HepG2 (cell line): Measurements from ENCODE around the gene PCED1B. TPM values are rescaled to one million over a fixed set of nuclear protein-coding genes. Genes with fewer than 3 reads are reported as not detected.

Experiments
- AGO1 ChIP-seq: fragments of 200-400 bp; formaldehyde crosslinking; IDR thresholded peaks from 2 replicates; pipeline ENCODE4 v1.6.1; 2017; ENCODE audit warnings: mild to moderate bottlenecking, low read depth, low read length, moderate library complexity; ENCODE audit not compliant: poor library complexity, severe bottlenecking
- ARID5B ChIP-seq: IDR thresholded peaks from 2 replicates; pipeline ENCODE4 v1.4.0; 2020; ENCODE audit warnings: mild to moderate bottlenecking, missing genetic modification reagents
- ATAD3A ChIP-seq: sonication (generic); formaldehyde crosslinking; IDR thresholded peaks from 2 replicates; pipeline ENCODE4 v1.4.0; 2020; ENCODE audit warnings: missing genetic modification reagents
- ATF2 ChIP-seq: sonication (generic); formaldehyde crosslinking; IDR thresholded peaks from 2 replicates; pipeline ENCODE4 v1.4.0; 2020; ENCODE audit warnings: missing genetic modification reagents
- CEBPB ChIP-seq: IDR thresholded peaks from 2 replicates; pipeline ENCODE4 v1.6.1; 2011; ENCODE audit warnings: low read depth, low read length, improper control_type of control experiment, borderline replicate concordance
- HNF4G ChIP-seq, 2 experiments: sonication (generic) in 1 of 2; formaldehyde crosslinking in 1 of 2; IDR thresholded peaks; 2 replicates each; pipeline versions ENCODE4 v1.4.0 to v1.6.1; 2011 to 2020; ENCODE audit warnings: borderline replicate concordance in 2 of 2, low read depth in 2 of 2, mild to moderate bottlenecking in 2 of 2, low read length in 1 of 2, missing genetic modification reagents in 1 of 2, moderate library complexity in 1 of 2
- HNRNPLL ChIP-seq: fragments of 200-400 bp; formaldehyde crosslinking; IDR thresholded peaks from 2 replicates; pipeline ENCODE4 v1.6.1; 2017; ENCODE audit warnings: mild to moderate bottlenecking, low read depth, low read length; ENCODE audit not compliant: poor library complexity, severe bottlenecking
- HOMEZ ChIP-seq: IDR thresholded peaks from 2 replicates; pipeline ENCODE4 v1.6.1; 2016; ENCODE audit warnings: low read depth
- HOXA5 ChIP-seq: sonication (generic); formaldehyde crosslinking; IDR thresholded peaks from 2 replicates; pipeline ENCODE4 v1.4.0; 2020; ENCODE audit warnings: missing genetic modification reagents
- JARID2 ChIP-seq: sonication (generic); formaldehyde crosslinking; IDR thresholded peaks from 2 replicates; pipeline ENCODE4 v1.8.1; 2023; ENCODE audit warnings: missing genetic modification reagents, inconsistent platforms; ENCODE audit not compliant: insufficient replicate concordance
- TAF1 ChIP-seq: sonication (generic); formaldehyde crosslinking; IDR thresholded peaks from 2 replicates; pipeline ENCODE4 v1.4.0; 2020; ENCODE audit warnings: missing genetic modification reagents
- TSC22D2 ChIP-seq: sonication (generic); formaldehyde crosslinking; IDR thresholded peaks from 2 replicates; pipeline ENCODE4 v1.5.1; 2020; ENCODE audit warnings: missing genetic modification reagents, mild to moderate bottlenecking, borderline replicate concordance
- ZNF121 ChIP-seq: sonication (generic); formaldehyde crosslinking; IDR thresholded peaks from 2 replicates; pipeline ENCODE4 v1.5.0; 2020; ENCODE audit warnings: mild to moderate bottlenecking, missing genetic modification reagents
- ZNF280B ChIP-seq: sonication (generic); formaldehyde crosslinking; IDR thresholded peaks from 2 replicates; pipeline ENCODE4 v1.5.0; 2020; ENCODE audit warnings: missing genetic modification reagents, mild to moderate bottlenecking, borderline replicate concordance
- ZNF282 ChIP-seq: fragments of 450-650 bp; IDR thresholded peaks from 2 replicates; pipeline ENCODE4 v1.6.1; 2018; ENCODE audit not compliant: partially characterized antibody
- ZNF30 ChIP-seq: sonication (generic); formaldehyde crosslinking; IDR thresholded peaks from 2 replicates; pipeline ENCODE4 v1.5.0; 2020; ENCODE audit warnings: mild to moderate bottlenecking, missing genetic modification reagents
- ZNF317 ChIP-seq: sonication (generic); formaldehyde crosslinking; IDR thresholded peaks from 2 replicates; pipeline ENCODE4 v1.5.0; 2020; ENCODE audit warnings: mild to moderate bottlenecking, missing genetic modification reagents
- ZNF414 ChIP-seq: sonication (generic); formaldehyde crosslinking; IDR thresholded peaks from 2 replicates; pipeline ENCODE4 v1.5.0; 2020; ENCODE audit warnings: missing genetic modification reagents
- ZNF576 ChIP-seq: sonication (generic); formaldehyde crosslinking; IDR thresholded peaks from 2 replicates; pipeline ENCODE4 v1.4.0; 2020; ENCODE audit warnings: mild to moderate bottlenecking, missing genetic modification reagents
- ZNF7 ChIP-seq: IDR thresholded peaks from 2 replicates; pipeline ENCODE4 v1.6.1; 2016; ENCODE audit warnings: missing biosample characterization, missing genetic modification reagents
- polyA plus RNA-seq, 8 experiments: library from polyadenylated mRNA; depleted of rRNA in 3 of 8; stranded (reverse) in 7 of 8; unstranded in 1 of 8; fragments of >200 nt; fragmentation: Illumina TruSeq in 4 of 8; extraction: Trizol in 4 of 8; gene quantifications; 2 replicates each; pipeline versions ENCODE4 v1.2.1 to v1.2.3, GENCODE V29; 2011 to 2016; ENCODE audit warnings: low read depth in 4 of 8, missing spikeins in 1 of 8, mixed read lengths in 1 of 8; ENCODE audit not compliant: insufficient read depth in 1 of 8
- total RNA-seq, 5 experiments: library from RNA; depleted of rRNA; stranded (reverse); fragments of >200 nt; fragmentation: Illumina TruSeq; extraction: Trizol; gene quantifications; 2 replicates each; pipeline ENCODE4 v1.2.3, GENCODE V29; 2016; ENCODE audit warnings: low read depth in 1 of 5

PCED1B gene
- total and polyA plus RNA-seq, 2 of the 13 experiments (the other 11 are each of a cell fraction or from before 2014, with no cell fraction given), result 0.11 to 0.37 TPM

- peak; percentile 60; the same call in 1 of the 2 replicates for TF ChIP-seq CEBPB
- no peak for TF ChIP-seq TSC22D2
- TF ChIP-seq TAF1, result no peak
- TF ChIP-seq HNRNPLL, result no peak
- TF ChIP-seq HNF4G (IDR thresholded peaks at IDR 0.05; ENCODE audit: borderline replicate concordance, low read depth, low read length), result peak; percentile 50; the same call in 1 of the 2 replicates
- TF ChIP-seq HNF4G (CRISPR knock-in tag; IDR thresholded peaks at IDR 0.05; ENCODE audit: borderline replicate concordance, low read depth), result no peak
- no peak for TF ChIP-seq JARID2 (CRISPR knock-in tag)
- no peak for TF ChIP-seq ZNF280B (CRISPR knock-in tag)
- TF ChIP-seq AGO1, result no peak
- no peak for TF ChIP-seq HOXA5
- TF ChIP-seq ZNF121 (CRISPR knock-in tag), result no peak
- TF ChIP-seq ZNF317 (CRISPR knock-in tag), result no peak
- 0 out of 2 replicates have a peak, but pooled peaks have one; percentile 51 for TF ChIP-seq ZNF7
- no peak for TF ChIP-seq ATAD3A (CRISPR knock-in tag)
- TF ChIP-seq ZNF414 (CRISPR knock-in tag), result no peak
- 0 out of 2 replicates have a peak, but pooled peaks have one; percentile 14 for TF ChIP-seq HOMEZ (CRISPR knock-in tag)
- no peak for TF ChIP-seq ZNF282
- TF ChIP-seq ARID5B (CRISPR knock-in tag), result peak; percentile 75
- TF ChIP-seq ZNF30 (CRISPR knock-in tag), result no peak
- no peak for TF ChIP-seq ZNF576 (CRISPR knock-in tag)
- no peak for TF ChIP-seq ATF2 (CRISPR knock-in tag)
Measured at GRCh38 chr12:47223848-47224213, 144.4 kb downstream of the PCED1B start (continued).
